ENCODE measurements around the gene MAP3K2. TPM values are rescaled to one million over a fixed set of nuclear protein-coding genes. Genes with fewer than 3 reads are reported as not detected.

MAP3K2 gene
- polyA plus RNA-seq, 3 donors, result 16.0 to 86.4 (median 66.3) TPM

- Histone ChIP-seq H3K27me3 (ENCODE audit: control insufficient read depth in 2 of 2, insufficient read depth in 2 of 2, low read length in 2 of 2) (no peaks in the 10 kb centered on the region), H3K36me3 (replicated peaks in 1 of 2; ENCODE audit: control insufficient read depth in 1 of 2, insufficient read depth in 2 of 2, low read length in 2 of 2) (peaks cover 91 to 97% of the 10 kb centered on the region in 2 donors), H3K4me2 (replicated peaks; ENCODE audit: extremely low read depth, low read length, poor library complexity, severe bottlenecking) (no peak overlapping the region), H3K4me3 (replicated peaks in 1 of 3; ENCODE audit: low read depth in 2 of 3, low read length in 3 of 3) (no peak overlapping the region), H3K9me3 (replicated peaks in 1 of 2; ENCODE audit: control insufficient read depth in 1 of 2, insufficient read depth in 1 of 2, low read length in 2 of 2) (peaks cover 0 to 3% of the 10 kb centered on the region in 2 donors), H4K20me1 (ENCODE audit: insufficient read depth, low read length) (peaks cover 49% of the 10 kb centered on the region), H3K79me2 (ENCODE audit: insufficient read depth, low read length) (peaks cover 6% of the 10 kb centered on the region), H3K27ac (ENCODE audit: low read depth in 1 of 2, low read length in 2 of 2) (no peak overlapping the region), H2AFZ (ENCODE audit: insufficient read depth, low read depth, low read length, poor library complexity, severe bottlenecking) (no peak overlapping the region), H3K4me1 (ENCODE audit: control insufficient read depth in 1 of 2, insufficient read depth in 2 of 2, low read length in 2 of 2) (no peaks in the 10 kb centered on the region), H3K9ac (ENCODE audit: insufficient read depth, low read length, poor library complexity, severe bottlenecking) (no peak overlapping the region)
- intact Hi-C loops (cut with micrococcal nuclease), result loop anchor here in 1 of 2 donors (10.0 kb wide), 1 partner anchor 160 kb away; no protein-coding TSS in a partner anchor
- Mint-ChIP-seq H3K9me3 (peaks cover 0 to 3% (median 0%) of the 10 kb centered on the region in 7 donors), H3K27me3 (ENCODE audit: low read depth in 3 of 3) (no peaks in the 10 kb centered on the region), H3K4me1 (no peaks in the 10 kb centered on the region), H3K4me3 (no peak overlapping the region), H3K27ac (no peak overlapping the region), H3K36me3 (peaks cover 72 to 81% of the 10 kb centered on the region in 2 donors)
- peak; percentile 59 for TF ChIP-seq CTCF (IDR thresholded peaks at IDR 0.05)
- no peak for DNase-seq
- 88% methylated on average over 1 of the region's 3 CpGs for WGBS (ENCODE audit: insufficient coverage)
Observed at GRCh38 chr2:127324635-127325034, 63.1 kb downstream of the MAP3K2 start.

- H3K36me3 Mint-ChIP-seq, result peaks cover 72 to 85% of the 10 kb centered on the region in 2 donors
- H3K27me3 ChIP-seq (ENCODE audit: control insufficient read depth in 2 of 2, insufficient read depth in 2 of 2, low read length in 2 of 2), result no peaks in the 10 kb centered on the region
Observed at GRCh38 chr2:127321303-127321702, 66.5 kb downstream of the MAP3K2 start.

More at GRCh38 chr2:127321303-127321702, 66.5 kb downstream of the MAP3K2 start:
- H3K9ac ChIP-seq (ENCODE audit: insufficient read depth, low read length, poor library complexity, severe bottlenecking), result no peak overlapping the region
- no peaks in the 10 kb centered on the region for H3K4me1 ChIP-seq (ENCODE audit: control insufficient read depth in 1 of 2, insufficient read depth in 2 of 2, low read length in 2 of 2)
- DNase-seq, result no peak
- no peaks in the 10 kb centered on the region for H3K4me1 Mint-ChIP-seq
- peaks cover 0 to 3% of the 10 kb centered on the region in 2 donors for H3K9me3 ChIP-seq (replicated peaks in 1 of 2; ENCODE audit: control insufficient read depth in 1 of 2, insufficient read depth in 1 of 2, low read length in 2 of 2)
- H3K79me2 ChIP-seq (ENCODE audit: insufficient read depth, low read length), result peaks cover 6% of the 10 kb centered on the region
- no peak overlapping the region for H3K4me2 ChIP-seq (replicated peaks; ENCODE audit: extremely low read depth, low read length, poor library complexity, severe bottlenecking)
- H3K27me3 Mint-ChIP-seq (ENCODE audit: low read depth in 3 of 3), result no peaks in the 10 kb centered on the region
- H3K9me3 Mint-ChIP-seq, result peaks cover 0 to 3% (median 0%) of the 10 kb centered on the region in 7 donors
- H4K20me1 ChIP-seq (ENCODE audit: insufficient read depth, low read length), result peaks cover 43% of the 10 kb centered on the region
- H3K36me3 ChIP-seq (replicated peaks in 1 of 2; ENCODE audit: control insufficient read depth in 1 of 2, insufficient read depth in 2 of 2, low read length in 2 of 2), result peaks cover 90 to 100% of the 10 kb centered on the region in 2 donors
- TF ChIP-seq CTCF (IDR thresholded peaks at IDR 0.05), result no peak
- no peak overlapping the region for H3K27ac Mint-ChIP-seq
- no peak overlapping the region for H3K27ac ChIP-seq (ENCODE audit: low read depth in 1 of 2, low read length in 2 of 2)
- H3K4me3 ChIP-seq (replicated peaks in 1 of 3; ENCODE audit: low read depth in 2 of 3, low read length in 3 of 3), result no peak overlapping the region
- intact Hi-C loops (cut with micrococcal nuclease), result loop anchor here in 1 of 2 donors (10.0 kb wide), 1 partner anchor 163 kb away; no protein-coding TSS in a partner anchor
- H2AFZ ChIP-seq (ENCODE audit: insufficient read depth, low read depth, low read length, poor library complexity, severe bottlenecking), result no peak overlapping the region
- no peak overlapping the region for H3K4me3 Mint-ChIP-seq

Measured in CD14-positive monocyte (primary cell).